ENCODE results near the gene IZUMO4.

Gene IZUMO4

GRCh38 chr19:2055931-2056836 lies 40.5 kb upstream of the IZUMO4 start:
- ATAC-seq (no peak), DNase-seq (no peak)
- H3K4me1 Mint-ChIP-seq: peaks cover 96% of the 10 kb centered on the region
- H3K27ac Mint-ChIP-seq: peak overlapping the region; percentile 97
- H3K9me3 Mint-ChIP-seq: no peaks in the 10 kb centered on the region
- peak overlapping the region; percentile 74 to 85 for H3K4me3 Mint-ChIP-seq
- H3K27me3 Mint-ChIP-seq: no peaks in the 10 kb centered on the region

- Mint-ChIP-seq H3K4me1 (peaks cover 90% of the 10 kb centered on the region), H3K4me3 (peak overlapping the region; percentile 71 to 85)
Observed at GRCh38 chr19:2056837-2057192, 39.9 kb upstream of the IZUMO4 start.

GRCh38 chr19:2057484-2058469 lies 38.9 kb upstream of the IZUMO4 start:
- H3K27ac Mint-ChIP-seq: peak overlapping the region; percentile 52 to 97
- H3K4me1 Mint-ChIP-seq: peaks cover 89% of the 10 kb centered on the region
- H3K4me3 Mint-ChIP-seq: peak overlapping the region; percentile 71 to 85
- H3K27me3 Mint-ChIP-seq: no peaks in the 10 kb centered on the region
- DNase-seq (no peak), ATAC-seq (no peak)
- no peaks in the 10 kb centered on the region for H3K9me3 Mint-ChIP-seq

More at GRCh38 chr19:2056837-2057192, 39.9 kb upstream of the IZUMO4 start:
- DNase-seq (no peak), ATAC-seq (no peak)
- no peaks in the 10 kb centered on the region for H3K27me3 Mint-ChIP-seq
- peak overlapping the region; percentile 89 to 97 for H3K27ac Mint-ChIP-seq
- no peaks in the 10 kb centered on the region for H3K9me3 Mint-ChIP-seq

GRCh38 chr19:2058570-2059421 lies 37.9 kb upstream of the IZUMO4 start:
- Mint-ChIP-seq H3K9me3 (no peaks in the 10 kb centered on the region), H3K27me3 (no peaks in the 10 kb centered on the region), H3K27ac (peak overlapping the region in 1 of 2 donors; percentile 88), H3K4me3 (peak overlapping the region; percentile 12 to 50), H3K4me1 (peaks cover 81% of the 10 kb centered on the region)
- ATAC-seq (no peak), DNase-seq (no peak)

- H3K9me3 Mint-ChIP-seq: no peaks in the 10 kb centered on the region
- ATAC-seq: no peak
- DNase-seq: no peak
- H3K4me3 Mint-ChIP-seq: peak overlapping the region; percentile 89 to 98
- H3K27ac Mint-ChIP-seq: peak overlapping the region; percentile 27 to 95
- H3K27me3 Mint-ChIP-seq: no peaks in the 10 kb centered on the region
- H3K4me1 Mint-ChIP-seq: peaks cover 77% of the 10 kb centered on the region
Observed at GRCh38 chr19:2059422-2060201, 37.1 kb upstream of the IZUMO4 start.

- no peaks in the 10 kb centered on the region for H3K9me3 Mint-ChIP-seq
- no peak for DNase-seq
- peak overlapping the region; percentile 90 to 98 for H3K4me3 Mint-ChIP-seq
- no peaks in the 10 kb centered on the region for H3K27me3 Mint-ChIP-seq
- H3K27ac Mint-ChIP-seq: peak overlapping the region; percentile 85 to 95
- peak; percentile 71 for ATAC-seq
- H3K4me1 Mint-ChIP-seq: peaks cover 70% of the 10 kb centered on the region
Observed at GRCh38 chr19:2060884-2061494, 35.7 kb upstream of the IZUMO4 start.

GRCh38 chr19:2061495-2062388 lies 35.0 kb upstream of the IZUMO4 start:
- peak; percentile 100 for DNase-seq
- Mint-ChIP-seq H3K27ac (peak overlapping the region; percentile 48 to 92), H3K9me3 (no peaks in the 10 kb centered on the region), H3K4me1 (peaks cover 62% of the 10 kb centered on the region), H3K27me3 (no peaks in the 10 kb centered on the region), H3K4me3 (peak overlapping the region; percentile 90 to 98)
- peak; percentile 89 for ATAC-seq

GRCh38 chr19:2062389-2062729 lies 34.4 kb upstream of the IZUMO4 start:
- H3K27me3 Mint-ChIP-seq: no peaks in the 10 kb centered on the region
- peak overlapping the region in 1 of 2 donors; percentile 61 for H3K27ac Mint-ChIP-seq
- peak overlapping the region; percentile 90 to 98 for H3K4me3 Mint-ChIP-seq
- ATAC-seq: no peak
- H3K9me3 Mint-ChIP-seq: no peaks in the 10 kb centered on the region
- no peak for DNase-seq
- peaks cover 56% of the 10 kb centered on the region for H3K4me1 Mint-ChIP-seq

GRCh38 chr19:2062770-2063169 lies 33.9 kb upstream of the IZUMO4 start:
- H3K4me1 Mint-ChIP-seq: peaks cover 52% of the 10 kb centered on the region
- H3K27me3 Mint-ChIP-seq: no peaks in the 10 kb centered on the region
- ATAC-seq (no peak), DNase-seq (no peak)
- H3K4me3 Mint-ChIP-seq: peak overlapping the region; percentile 90 to 98
- H3K27ac Mint-ChIP-seq: peak overlapping the region; percentile 61 to 78
- no peaks in the 10 kb centered on the region for H3K9me3 Mint-ChIP-seq

- H3K4me1 Mint-ChIP-seq: peaks cover 41% of the 10 kb centered on the region
- H3K27me3 Mint-ChIP-seq: no peaks in the 10 kb centered on the region
- no peak overlapping the region for H3K4me3 Mint-ChIP-seq
- no peak for ATAC-seq
- no peaks in the 10 kb centered on the region for H3K9me3 Mint-ChIP-seq
- H3K27ac Mint-ChIP-seq: no peak overlapping the region
- no peak for DNase-seq
Observed at GRCh38 chr19:2063824-2064223, 32.9 kb upstream of the IZUMO4 start.

GRCh38 chr19:2064395-2064787 lies 32.3 kb upstream of the IZUMO4 start:
- Mint-ChIP-seq H3K4me1 (peaks cover 40% of the 10 kb centered on the region), H3K27ac (no peak overlapping the region), H3K4me3 (no peak overlapping the region)

GRCh38 chr19:2064788-2065524 lies 31.8 kb upstream of the IZUMO4 start:
- Mint-ChIP-seq H3K27me3 (no peaks in the 10 kb centered on the region), H3K4me3 (no peak overlapping the region), H3K27ac (no peak overlapping the region), H3K4me1 (peaks cover 41% of the 10 kb centered on the region), H3K9me3 (no peaks in the 10 kb centered on the region)
- DNase-seq (no peak), ATAC-seq (no peak)

More at GRCh38 chr19:2064395-2064787, 32.3 kb upstream of the IZUMO4 start:
- no peak for DNase-seq
- ATAC-seq: no peak
- Mint-ChIP-seq H3K27me3 (no peaks in the 10 kb centered on the region), H3K9me3 (no peaks in the 10 kb centered on the region)

GRCh38 chr19:2070436-2070827 lies 26.3 kb upstream of the IZUMO4 start:
- peaks cover 56% of the 10 kb centered on the region for H3K4me1 Mint-ChIP-seq
- no peaks in the 10 kb centered on the region for H3K27me3 Mint-ChIP-seq
- peak overlapping the region in 1 of 2 donors; percentile 92 for H3K27ac Mint-ChIP-seq
- no peak for DNase-seq
- H3K4me3 Mint-ChIP-seq: no peak overlapping the region
- no peaks in the 10 kb centered on the region for H3K9me3 Mint-ChIP-seq
- ATAC-seq: no peak
